NCI-H82 (cell line): ENCODE measurements around the gene ABCA1.
"Not testable (repeated sequence)": the region's sequence is repeated elsewhere in the genome, so short reads cannot be mapped to it uniquely, and the experiment has no call there.

Source experiments
- DNase-seq: peaks from one replicate; lab custom pipeline; 2025; lab: John Stamatoyannopoulos, UW

The ABCA1 gene

GRCh38 chr9:104906441-104907277 lies 21.3 kb downstream of the ABCA1 start:
- no peak for DNase-seq

GRCh38 chr9:104905931-104906330 lies 22.0 kb downstream of the ABCA1 start:
- DNase-seq = no peak

DNA sequence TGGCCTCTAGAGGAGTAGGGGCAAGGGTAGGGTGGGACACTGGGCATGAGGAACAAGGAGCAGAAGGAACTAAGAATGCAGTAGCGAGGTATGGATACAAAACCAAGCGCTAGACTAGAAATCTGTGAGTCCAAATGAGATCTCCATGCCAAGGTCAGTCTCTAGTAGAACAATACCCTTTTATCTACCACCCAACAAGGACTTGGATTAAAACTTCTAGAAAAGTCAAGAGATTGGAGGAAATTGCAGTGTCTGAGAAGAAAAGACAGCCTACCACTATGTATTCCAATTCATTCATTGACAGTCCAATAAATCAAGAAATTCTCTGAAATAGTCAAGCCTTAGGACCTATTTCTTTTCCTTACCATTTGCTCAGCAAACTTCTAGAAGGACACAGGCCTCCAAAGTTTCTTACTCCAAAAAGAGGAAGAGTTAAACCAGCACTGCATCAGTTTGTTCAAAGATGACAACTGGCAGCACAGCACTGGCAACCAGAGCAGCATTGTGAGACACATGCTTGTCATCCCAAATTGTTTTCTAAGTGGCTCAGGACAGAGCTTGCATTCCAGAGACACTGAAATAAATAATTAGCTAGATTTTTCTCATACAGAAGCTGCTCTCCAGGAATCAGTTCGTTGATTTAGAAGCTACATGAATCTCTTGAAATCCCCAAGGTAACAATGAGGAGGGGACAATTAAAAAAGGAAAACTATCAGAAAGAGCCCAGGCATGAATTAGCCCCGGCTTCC lies 22.6 kb downstream of the ABCA1 start:
- no peak for DNase-seq

GRCh38 chr9:104903609-104904008 lies 24.3 kb downstream of the ABCA1 start:
- no peak for DNase-seq

DNA sequence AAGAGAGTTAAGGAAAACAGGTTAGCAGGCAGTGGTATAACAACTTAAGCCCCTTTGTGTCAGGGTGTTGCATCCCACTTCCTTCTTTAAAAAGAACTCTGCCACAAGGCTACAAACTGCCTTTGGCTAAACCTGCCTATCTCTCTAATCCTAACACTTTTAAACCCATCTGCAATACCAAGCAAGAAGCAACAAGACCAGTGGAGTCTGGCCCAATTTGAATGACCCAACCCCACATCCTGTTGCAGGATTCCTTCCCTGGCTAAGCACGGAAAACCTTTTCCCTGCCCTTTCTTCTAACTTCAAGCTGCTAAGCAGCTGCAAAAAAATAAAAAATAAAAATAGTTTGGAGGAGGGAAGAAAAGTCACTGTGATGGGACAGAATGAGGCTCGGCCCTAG lies 27.1 kb downstream of the ABCA1 start:
- no peak for DNase-seq

DNA sequence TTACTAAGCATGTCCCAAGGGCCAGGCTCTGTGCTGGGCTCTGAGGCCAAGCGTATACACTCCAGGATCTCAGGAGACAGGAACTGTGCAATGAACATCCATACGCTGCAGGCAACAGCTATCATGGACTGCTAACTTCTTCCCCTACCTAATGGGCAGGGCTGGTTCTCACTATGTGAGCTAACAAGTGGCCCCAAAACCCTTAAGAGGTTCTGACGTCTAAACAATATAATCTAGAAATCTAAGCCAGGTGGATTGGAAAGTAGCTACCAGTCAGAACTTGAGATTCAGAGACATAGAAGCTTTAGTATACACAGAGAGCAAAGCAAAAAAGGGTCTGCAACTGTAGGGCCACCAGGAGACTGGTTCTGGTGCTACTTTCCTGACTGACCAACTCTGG lies 27.6 kb downstream of the ABCA1 start:
- no peak for DNase-seq

- no peak for DNase-seq
Measured at GRCh38 chr9:104899759-104900247, 28.2 kb downstream of the ABCA1 start.

DNA sequence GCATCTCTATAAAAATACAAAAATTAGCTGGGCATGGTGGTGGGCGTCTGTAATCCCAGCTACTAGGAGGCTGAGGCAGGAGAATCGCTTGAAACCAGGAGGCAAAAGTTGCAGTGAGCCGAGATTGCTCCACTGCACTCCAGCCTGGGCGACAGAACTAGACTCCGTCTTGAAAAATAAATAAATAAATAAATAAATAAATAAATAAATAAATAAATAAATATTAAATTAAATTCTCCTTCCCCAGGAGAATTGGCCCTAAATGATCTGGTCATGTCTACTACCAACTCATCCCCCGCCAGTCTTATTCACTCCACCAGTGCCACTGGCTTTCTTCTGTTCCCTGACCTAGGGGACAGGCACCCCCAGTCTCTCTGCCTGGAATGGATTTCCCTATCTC lies 29.6 kb downstream of the ABCA1 start:
- DNase-seq = not testable (repeated sequence)

- no peak for DNase-seq
Measured at GRCh38 chr9:104896131-104896530, 31.8 kb downstream of the ABCA1 start.

GRCh38 chr9:104895572-104895971 lies 32.4 kb downstream of the ABCA1 start:
- DNase-seq = no peak

GRCh38 chr9:104892701-104893100 lies 35.3 kb downstream of the ABCA1 start:
- no peak for DNase-seq

DNA sequence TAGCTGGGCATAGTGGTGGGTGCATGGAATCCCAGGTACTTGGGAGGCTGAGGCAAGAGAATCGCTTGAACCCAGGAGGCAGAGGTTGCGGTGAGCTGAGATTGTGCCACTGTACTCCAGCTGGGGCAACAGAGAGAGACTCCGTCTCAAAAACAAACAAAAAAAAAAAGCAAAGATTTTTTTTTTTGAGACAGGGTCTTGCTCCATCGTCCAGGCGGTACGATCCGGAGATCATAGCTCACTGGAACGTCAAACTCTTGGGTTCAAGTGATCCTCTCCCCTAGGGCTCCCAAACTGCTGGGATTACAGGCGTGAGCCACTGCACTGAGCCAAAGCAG lies 37.6 kb downstream of the ABCA1 start:
- DNase-seq = no peak

- DNase-seq = no peak
Measured at GRCh38 chr9:104885818-104886709, 41.9 kb downstream of the ABCA1 start.

GRCh38 chr9:104883169-104883568 lies 44.8 kb downstream of the ABCA1 start:
- no peak for DNase-seq

- peak; percentile 40 for DNase-seq
Measured at GRCh38 chr9:104882566-104882965, 45.4 kb downstream of the ABCA1 start.

DNA sequence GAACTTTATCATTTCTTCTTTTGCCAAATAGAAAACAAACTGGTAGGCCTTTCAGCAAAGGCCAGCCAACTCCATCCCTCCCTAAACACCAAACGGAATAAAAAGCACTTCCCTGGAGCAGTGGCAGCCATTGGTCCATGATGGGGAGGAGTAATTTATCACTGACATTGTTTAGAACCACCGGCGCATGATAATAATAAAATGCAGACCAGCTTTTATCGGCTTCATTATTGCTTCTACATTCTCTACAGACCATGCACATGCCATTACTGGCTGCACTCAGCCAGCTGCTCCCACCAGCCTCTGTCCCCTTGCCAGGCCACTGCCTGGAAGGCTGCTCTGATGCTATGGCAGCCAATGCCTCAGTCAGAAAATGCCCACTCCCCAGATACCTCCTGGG lies 45.9 kb downstream of the ABCA1 start:
- no peak for DNase-seq

GRCh38 chr9:104879555-104880309 lies 48.2 kb downstream of the ABCA1 start:
- DNase-seq = no peak

DNA sequence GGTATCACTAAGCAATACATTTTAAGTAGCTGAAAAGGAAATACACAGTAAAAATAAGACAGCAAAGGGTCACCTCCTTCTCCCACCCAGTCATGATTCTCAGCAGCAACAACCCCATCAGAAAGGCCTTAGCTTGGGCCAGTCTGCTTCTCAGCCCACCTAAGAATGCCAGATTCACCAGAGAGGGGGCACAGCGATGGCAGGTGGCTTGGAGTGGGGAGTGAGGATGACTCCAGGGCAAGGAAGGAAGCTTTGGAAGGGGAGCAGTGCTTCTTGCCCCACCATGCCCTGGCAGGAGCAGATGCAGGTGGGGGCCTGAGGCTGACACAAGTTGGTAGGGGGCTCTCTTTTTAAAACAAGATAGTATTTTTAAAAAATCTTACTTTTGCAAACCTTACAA lies 51.4 kb downstream of the ABCA1 start:
- no peak for DNase-seq

GRCh38 chr9:104875897-104876296 lies 52.1 kb downstream of the ABCA1 start:
- DNase-seq = no peak

DNA sequence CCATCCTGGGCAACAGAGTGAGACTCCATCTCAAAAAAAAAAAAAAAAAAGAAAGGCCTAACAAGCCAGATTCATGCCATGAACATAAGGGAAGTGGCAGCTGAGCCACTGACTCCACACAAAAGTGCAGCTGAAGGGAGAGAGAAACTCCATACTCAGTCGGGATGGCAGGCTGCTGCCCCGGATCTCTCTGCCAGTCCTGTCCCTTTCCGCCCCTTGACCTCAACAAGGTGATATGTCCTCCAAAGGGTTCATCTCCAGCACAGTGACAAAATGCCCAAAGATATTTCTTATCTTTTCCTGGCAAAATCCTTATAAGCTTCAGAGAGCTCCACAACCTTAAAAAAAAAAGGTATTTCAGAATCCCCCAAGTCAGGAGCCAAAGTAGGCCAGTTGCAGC lies 52.6 kb downstream of the ABCA1 start:
- no peak for DNase-seq

DNA sequence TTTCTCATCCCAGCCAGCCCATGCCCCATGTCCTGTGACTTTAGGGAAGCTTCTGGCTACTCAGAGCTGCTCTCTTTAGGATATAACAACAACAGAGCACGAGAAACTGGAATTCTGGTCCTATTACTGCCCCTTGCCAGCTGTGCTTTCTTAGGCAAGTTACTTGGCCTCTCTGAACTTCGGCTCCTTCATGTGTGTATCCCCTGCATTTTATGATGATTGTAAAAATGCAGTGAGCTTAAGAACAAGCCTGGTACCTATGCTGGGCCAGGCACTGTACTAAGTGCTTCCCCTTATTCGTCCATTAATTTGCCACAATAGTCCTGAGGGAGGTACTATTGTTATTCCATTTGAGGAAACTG lies 54.5 kb downstream of the ABCA1 start:
- DNase-seq = no peak
